Liver (tissue), 9 donors: ENCODE data around the gene NT5C2. TPM values are rescaled to one million over a fixed set of nuclear protein-coding genes. Genes with fewer than 3 reads are reported as not detected.

Experiments
- DNase-seq: peaks from one replicate; pipeline ENCODE4 v3.0.0-alpha.2; 2017; ENCODE audit warnings: low spot score
- H3K27ac ChIP-seq, 2 donors: one replicate each; pipeline ENCODE4 v1.7.0; 2013; ENCODE audit warnings: inconsistent platforms in 2 of 2, low read length in 2 of 2, control low read depth in 1 of 2, low read depth in 1 of 2, mild to moderate bottlenecking in 1 of 2
- H3K27me3 ChIP-seq, 4 donors: one replicate each; pipeline versions ENCODE4 v1.6.1 to v1.7.0; 2013; ENCODE audit warnings: low read length in 3 of 4, inconsistent platforms in 1 of 4, mild to moderate bottlenecking in 1 of 4, moderate library complexity in 1 of 4; ENCODE audit not compliant: control insufficient read depth in 4 of 4, insufficient read depth in 4 of 4
- H3K36me3 ChIP-seq, 4 donors: one replicate each; pipeline versions ENCODE4 v1.6.1 to v1.7.0; 2013; ENCODE audit warnings: low read length in 3 of 4, mild to moderate bottlenecking in 3 of 4, low read depth in 1 of 4, moderate library complexity in 1 of 4; ENCODE audit not compliant: control insufficient read depth in 4 of 4, insufficient read depth in 3 of 4
- H3K4me1 ChIP-seq, 4 donors: one replicate each; pipeline versions ENCODE4 v1.6.1 to v1.7.0; 2013; ENCODE audit warnings: low read length in 3 of 4, mild to moderate bottlenecking in 3 of 4, moderate library complexity in 1 of 4; ENCODE audit not compliant: control insufficient read depth in 4 of 4, insufficient read depth in 4 of 4
- H3K4me3 ChIP-seq, 3 donors: one replicate each; pipeline versions ENCODE4 v1.6.1 to v1.7.0; 2013; ENCODE audit warnings: low read length in 3 of 3, control low read depth in 1 of 3, low read depth in 1 of 3, mild to moderate bottlenecking in 1 of 3
- H3K9ac ChIP-seq, 2 donors: one replicate each; pipeline ENCODE4 v1.7.0; 2013; ENCODE audit warnings: low read length in 2 of 2, mild to moderate bottlenecking in 2 of 2, moderate library complexity in 2 of 2, control low read depth in 1 of 2, low read depth in 1 of 2
- H3K9me3 ChIP-seq, 4 donors: one replicate each; pipeline versions ENCODE4 v1.6.1 to v1.7.0; 2013; ENCODE audit warnings: low read length in 3 of 4; ENCODE audit not compliant: control insufficient read depth in 4 of 4
- EGR1 ChIP-seq, 2 donors: IDR thresholded peaks; 2 replicates each; pipeline ENCODE4 v1.6.1; 2016 to 2018; ENCODE audit warnings: antibody characterized with exemption in 2 of 2, low read depth in 2 of 2
- FOXA1 ChIP-seq: IDR thresholded peaks from 2 replicates; pipeline ENCODE4 v1.6.1; 2016; ENCODE audit warnings: antibody characterized with exemption
- FOXA2 ChIP-seq: IDR thresholded peaks from 2 replicates; pipeline ENCODE4 v1.6.1; 2016; ENCODE audit warnings: antibody characterized with exemption
- HNF4A ChIP-seq, 2 donors: conservative IDR thresholded peaks; 2 replicates each; pipeline ENCODE4 v1.6.1; 2016; ENCODE audit warnings: antibody characterized with exemption in 2 of 2, mild to moderate bottlenecking in 2 of 2
- HNF4G ChIP-seq: IDR thresholded peaks from 2 replicates; pipeline ENCODE4 v1.6.1; 2016; ENCODE audit warnings: antibody characterized with exemption
- JUND ChIP-seq, 2 donors: IDR thresholded peaks; 2 replicates each; pipeline ENCODE4 v1.6.1; 2016; ENCODE audit warnings: antibody characterized with exemption in 2 of 2
- NR2F2 ChIP-seq: IDR thresholded peaks from 2 replicates; pipeline ENCODE4 v1.6.1; 2016; ENCODE audit warnings: antibody characterized with exemption
- RAD21 ChIP-seq, 2 donors: IDR thresholded peaks; 2 replicates each; pipeline ENCODE4 v1.6.1; 2016; ENCODE audit warnings: antibody characterized with exemption in 2 of 2, mild to moderate bottlenecking in 2 of 2
- RXRA ChIP-seq, 2 donors: IDR thresholded peaks; 2 replicates each; pipeline ENCODE4 v1.6.1; 2017 to 2018; ENCODE audit warnings: antibody characterized with exemption in 2 of 2, mild to moderate bottlenecking in 1 of 2
- SP1 ChIP-seq: IDR thresholded peaks from 2 replicates; pipeline ENCODE4 v1.6.1; 2018; ENCODE audit warnings: antibody characterized with exemption, mild to moderate bottlenecking
- TAF1 ChIP-seq: conservative IDR thresholded peaks from 2 replicates; pipeline ENCODE4 v1.6.1; 2016; ENCODE audit warnings: antibody characterized with exemption, mild to moderate bottlenecking
- YY1 ChIP-seq: IDR thresholded peaks from 2 replicates; pipeline ENCODE4 v1.6.1; 2016; ENCODE audit warnings: antibody characterized with exemption, mild to moderate bottlenecking
- WGBS: extraction: QIAGEN DNeasy Blood & Tissue Kit; methylation state at CpG from one replicate; pipeline ENCODE4 v1.1.7; 2013; 5-methylcytosine and 5-hydroxymethylcytosine counted together
- polyA plus RNA-seq, 2 donors: library from polyadenylated mRNA; stranded (reverse) in 1 of 2; unstranded in 1 of 2; fragments of 200-250 nt in 1 of 2; fragments of >200 nt in 1 of 2; fragmentation: Nextera tagmentation in 1 of 2; extraction: Ambion mirVana in 1 of 2; gene quantifications; one replicate each; pipeline versions ENCODE4 v1.2.1 to v1.2.3, GENCODE V29; 2013 to 2015
- total RNA-seq, 2 donors: library from RNA; depleted of rRNA; stranded (reverse); fragments of >200 nt; gene quantifications; one replicate each; pipeline ENCODE4 v1.2.3, GENCODE V29; 2014
- TF ChIP-seq, protein P1 (sequence below): IDR thresholded peaks from 2 replicates; pipeline ENCODE4 v1.6.1; 2016; ENCODE audit warnings: antibody characterized with exemption
- TF ChIP-seq, protein P2 (sequence below): fragments of 150-350 bp; IDR thresholded peaks from 2 replicates; pipeline ENCODE4 v1.5.1; 2017; ENCODE audit warnings: improper control_type of control experiment, low read depth, low read length; ENCODE audit not compliant: missing input control
- TF ChIP-seq, protein P3 (sequence below): IDR thresholded peaks from 2 replicates; pipeline ENCODE4 v1.6.1; 2016; ENCODE audit warnings: antibody characterized with exemption, mild to moderate bottlenecking
- TF ChIP-seq, protein P4 (sequence below): IDR thresholded peaks from 2 replicates; pipeline ENCODE4 v1.6.1; 2016; ENCODE audit warnings: antibody characterized with exemption
- TF ChIP-seq, protein P5 (sequence below): IDR thresholded peaks from 2 replicates; pipeline ENCODE4 v1.6.1; 2016; ENCODE audit warnings: antibody characterized with exemption
- donor health status: healthy.
- donor health status: healthy.
- donor health status: healthy.
- donor health status: healthy.
- donor health status: healthy.

The NT5C2 gene
- total and polyA plus RNA-seq, 4 donors = 14.4 to 65.3 (median 33.0) TPM

DNA sequence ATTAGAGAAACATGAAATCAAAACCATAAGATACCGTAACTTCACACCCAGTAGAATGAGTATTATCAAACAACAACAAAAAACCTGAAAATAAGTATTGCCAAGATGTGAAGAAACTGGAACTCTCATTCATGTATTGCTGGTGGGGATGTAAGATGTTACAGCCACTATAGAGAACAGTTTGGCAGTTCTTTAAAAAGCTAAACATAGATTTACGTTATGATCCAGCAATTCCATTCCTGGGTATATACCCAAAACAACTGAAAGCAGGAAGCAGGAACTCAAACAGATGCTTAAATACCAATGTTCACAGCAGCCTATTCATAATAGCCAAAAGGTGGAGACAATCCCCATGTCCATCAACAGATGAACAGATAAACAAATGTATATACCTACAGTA, 72.5 kb downstream of the NT5C2 start:
- 85% methylated on average over 2 of the region's 2 CpGs for WGBS
- Histone ChIP-seq H3K4me1 (peaks cover 11 to 49% (median 41%) of the 10 kb centered on the region in 4 donors), H3K4me3 (no peak overlapping the region), H3K36me3 (no peaks in the 10 kb centered on the region), H3K9me3 (no peaks in the 10 kb centered on the region), H3K9ac (peak overlapping the region in 1 of 2 donors; percentile 36), H3K27me3 (no peaks in the 10 kb centered on the region), H3K27ac (peak overlapping the region; percentile 62 to 84)
- TF ChIP-seq, protein P1, sequence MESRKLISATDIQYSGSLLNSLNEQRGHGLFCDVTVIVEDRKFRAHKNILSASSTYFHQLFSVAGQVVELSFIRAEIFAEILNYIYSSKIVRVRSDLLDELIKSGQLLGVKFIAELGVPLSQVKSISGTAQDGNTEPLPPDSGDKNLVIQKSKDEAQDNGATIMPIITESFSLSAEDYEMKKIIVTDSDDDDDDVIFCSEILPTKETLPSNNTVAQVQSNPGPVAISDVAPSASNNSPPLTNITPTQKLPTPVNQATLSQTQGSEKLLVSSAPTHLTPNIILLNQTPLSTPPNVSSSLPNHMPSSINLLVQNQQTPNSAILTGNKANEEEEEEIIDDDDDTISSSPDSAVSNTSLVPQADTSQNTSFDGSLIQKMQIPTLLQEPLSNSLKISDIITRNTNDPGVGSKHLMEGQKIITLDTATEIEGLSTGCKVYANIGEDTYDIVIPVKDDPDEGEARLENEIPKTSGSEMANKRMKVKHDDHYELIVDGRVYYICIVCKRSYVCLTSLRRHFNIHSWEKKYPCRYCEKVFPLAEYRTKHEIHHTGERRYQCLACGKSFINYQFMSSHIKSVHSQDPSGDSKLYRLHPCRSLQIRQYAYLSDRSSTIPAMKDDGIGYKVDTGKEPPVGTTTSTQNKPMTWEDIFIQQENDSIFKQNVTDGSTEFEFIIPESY = no peak
- TF ChIP-seq YY1 (no peak), TAF1 (no peak), HNF4A (conservative IDR thresholded peaks at IDR 0.05) (no peak), NR2F2 (no peak), EGR1 (IDR thresholded peaks at IDR 0.05; ENCODE audit: low read depth in 2 of 2) (no peak), RXRA (IDR thresholded peaks at IDR 0.05) (no peak), SP1 (no peak), FOXA1 (no peak), FOXA2 (no peak), RAD21 (IDR thresholded peaks at IDR 0.05) (no peak), HNF4G (no peak), JUND (IDR thresholded peaks at IDR 0.05) (no peak)
- TF ChIP-seq, protein P2, sequence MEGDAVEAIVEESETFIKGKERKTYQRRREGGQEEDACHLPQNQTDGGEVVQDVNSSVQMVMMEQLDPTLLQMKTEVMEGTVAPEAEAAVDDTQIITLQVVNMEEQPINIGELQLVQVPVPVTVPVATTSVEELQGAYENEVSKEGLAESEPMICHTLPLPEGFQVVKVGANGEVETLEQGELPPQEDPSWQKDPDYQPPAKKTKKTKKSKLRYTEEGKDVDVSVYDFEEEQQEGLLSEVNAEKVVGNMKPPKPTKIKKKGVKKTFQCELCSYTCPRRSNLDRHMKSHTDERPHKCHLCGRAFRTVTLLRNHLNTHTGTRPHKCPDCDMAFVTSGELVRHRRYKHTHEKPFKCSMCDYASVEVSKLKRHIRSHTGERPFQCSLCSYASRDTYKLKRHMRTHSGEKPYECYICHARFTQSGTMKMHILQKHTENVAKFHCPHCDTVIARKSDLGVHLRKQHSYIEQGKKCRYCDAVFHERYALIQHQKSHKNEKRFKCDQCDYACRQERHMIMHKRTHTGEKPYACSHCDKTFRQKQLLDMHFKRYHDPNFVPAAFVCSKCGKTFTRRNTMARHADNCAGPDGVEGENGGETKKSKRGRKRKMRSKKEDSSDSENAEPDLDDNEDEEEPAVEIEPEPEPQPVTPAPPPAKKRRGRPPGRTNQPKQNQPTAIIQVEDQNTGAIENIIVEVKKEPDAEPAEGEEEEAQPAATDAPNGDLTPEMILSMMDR = no peak
- TF ChIP-seq, protein P3, sequence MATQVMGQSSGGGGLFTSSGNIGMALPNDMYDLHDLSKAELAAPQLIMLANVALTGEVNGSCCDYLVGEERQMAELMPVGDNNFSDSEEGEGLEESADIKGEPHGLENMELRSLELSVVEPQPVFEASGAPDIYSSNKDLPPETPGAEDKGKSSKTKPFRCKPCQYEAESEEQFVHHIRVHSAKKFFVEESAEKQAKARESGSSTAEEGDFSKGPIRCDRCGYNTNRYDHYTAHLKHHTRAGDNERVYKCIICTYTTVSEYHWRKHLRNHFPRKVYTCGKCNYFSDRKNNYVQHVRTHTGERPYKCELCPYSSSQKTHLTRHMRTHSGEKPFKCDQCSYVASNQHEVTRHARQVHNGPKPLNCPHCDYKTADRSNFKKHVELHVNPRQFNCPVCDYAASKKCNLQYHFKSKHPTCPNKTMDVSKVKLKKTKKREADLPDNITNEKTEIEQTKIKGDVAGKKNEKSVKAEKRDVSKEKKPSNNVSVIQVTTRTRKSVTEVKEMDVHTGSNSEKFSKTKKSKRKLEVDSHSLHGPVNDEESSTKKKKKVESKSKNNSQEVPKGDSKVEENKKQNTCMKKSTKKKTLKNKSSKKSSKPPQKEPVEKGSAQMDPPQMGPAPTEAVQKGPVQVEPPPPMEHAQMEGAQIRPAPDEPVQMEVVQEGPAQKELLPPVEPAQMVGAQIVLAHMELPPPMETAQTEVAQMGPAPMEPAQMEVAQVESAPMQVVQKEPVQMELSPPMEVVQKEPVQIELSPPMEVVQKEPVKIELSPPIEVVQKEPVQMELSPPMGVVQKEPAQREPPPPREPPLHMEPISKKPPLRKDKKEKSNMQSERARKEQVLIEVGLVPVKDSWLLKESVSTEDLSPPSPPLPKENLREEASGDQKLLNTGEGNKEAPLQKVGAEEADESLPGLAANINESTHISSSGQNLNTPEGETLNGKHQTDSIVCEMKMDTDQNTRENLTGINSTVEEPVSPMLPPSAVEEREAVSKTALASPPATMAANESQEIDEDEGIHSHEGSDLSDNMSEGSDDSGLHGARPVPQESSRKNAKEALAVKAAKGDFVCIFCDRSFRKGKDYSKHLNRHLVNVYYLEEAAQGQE = no peak
- TF ChIP-seq, protein P4, sequence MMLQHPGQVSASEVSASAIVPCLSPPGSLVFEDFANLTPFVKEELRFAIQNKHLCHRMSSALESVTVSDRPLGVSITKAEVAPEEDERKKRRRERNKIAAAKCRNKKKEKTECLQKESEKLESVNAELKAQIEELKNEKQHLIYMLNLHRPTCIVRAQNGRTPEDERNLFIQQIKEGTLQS = no peak
- TF ChIP-seq, protein P5, sequence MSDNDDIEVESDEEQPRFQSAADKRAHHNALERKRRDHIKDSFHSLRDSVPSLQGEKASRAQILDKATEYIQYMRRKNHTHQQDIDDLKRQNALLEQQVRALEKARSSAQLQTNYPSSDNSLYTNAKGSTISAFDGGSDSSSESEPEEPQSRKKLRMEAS = no peak
- no peak for DNase-seq

DNA sequence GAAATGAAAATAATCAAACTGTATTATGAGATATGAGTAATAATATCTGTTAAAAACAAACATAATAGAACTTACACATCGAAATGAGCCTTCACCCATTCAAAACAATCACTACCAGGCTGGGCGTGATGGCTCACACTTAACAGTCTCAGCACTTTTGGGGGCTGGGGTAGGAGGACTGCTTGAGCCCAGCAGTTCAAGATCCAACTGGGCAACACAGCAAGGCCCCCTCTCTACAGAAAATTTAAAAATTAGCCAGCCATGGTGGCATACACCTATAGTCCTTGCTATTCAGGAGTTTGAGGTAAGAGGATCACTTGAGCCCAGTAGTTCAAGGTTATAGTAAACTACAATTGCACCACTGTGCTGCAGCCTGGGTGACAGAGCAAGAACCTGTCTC, 75.8 kb downstream of the NT5C2 start:
- H3K4me3 ChIP-seq = no peak overlapping the region
- no peaks in the 10 kb centered on the region for H3K9me3 ChIP-seq
- no peak overlapping the region for H3K27ac ChIP-seq
- 95% methylated on average over 2 of the region's 2 CpGs for WGBS
- TF ChIP-seq, protein P3 = no peak
- peak; percentile 4 to 25 for TF ChIP-seq HNF4A (conservative IDR thresholded peaks at IDR 0.05)
- no peak for TF ChIP-seq EGR1 (IDR thresholded peaks at IDR 0.05; ENCODE audit: low read depth in 2 of 2)
- no peaks in the 10 kb centered on the region for H3K36me3 ChIP-seq
- H3K27me3 ChIP-seq = no peaks in the 10 kb centered on the region
- no peak overlapping the region for H3K9ac ChIP-seq
- no peak for DNase-seq
- peaks cover 6 to 36% (median 22%) of the 10 kb centered on the region in 4 donors for H3K4me1 ChIP-seq
